ENCODE data around the gene EPB41L4A.

- TF ChIP-seq CTCF (IDR thresholded peaks at IDR 0.05; ENCODE audit: low read length) (no peak), EZH2 (optimal IDR thresholded peaks at IDR 0.05; ENCODE audit: low read depth, low read length) (no peak), EZH2phosphoT487 (IDR thresholded peaks at IDR 0.05; ENCODE audit: low read length) (no peak)
These were observed 296.0 kb downstream of the EPB41L4A start for GRCh38 chr5:112123086-112123485.
